ENCODE results near the gene MEIKIN. TPM values are rescaled to one million over a fixed set of nuclear protein-coding genes. Genes with fewer than 3 reads are reported as not detected.

MEIKIN gene
- total RNA-seq: 0.07 TPM in 1 of 2 replicates, not detected in the other

- DNase-seq (ENCODE audit: low read depth, low spot score): no peak
Observed at GRCh38 chr5:131945551-131946168, at the start of gene MEIKIN. TSS of gene MEIKIN (minus strand) at chr5:131945663. CDS start at chr5:131945505, 158 bp downstream.

GRCh38 chr5:131994533-131995226 is 49.2 kb upstream of the MEIKIN start:
- no peak for DNase-seq (ENCODE audit: low read depth, low spot score)

- DNase-seq (ENCODE audit: low read depth, low spot score): no peak
Observed at GRCh38 chr5:131994090-131994489, 48.6 kb upstream of the MEIKIN start.

- no peak for DNase-seq (ENCODE audit: low read depth, low spot score)
Observed at GRCh38 chr5:131993676-131994075, 48.2 kb upstream of the MEIKIN start.

- no peak for DNase-seq (ENCODE audit: low read depth, low spot score)
Observed at GRCh38 chr5:131992370-131992769, 46.9 kb upstream of the MEIKIN start.

GRCh38 chr5:131991593-131992324 is 46.3 kb upstream of the MEIKIN start:
- DNase-seq (ENCODE audit: low read depth, low spot score): no peak

GRCh38 chr5:131990716-131991115 is 45.3 kb upstream of the MEIKIN start:
- no peak for DNase-seq (ENCODE audit: low read depth, low spot score)

GRCh38 chr5:131988601-131989000 is 43.1 kb upstream of the MEIKIN start:
- no peak for DNase-seq (ENCODE audit: low read depth, low spot score)

GRCh38 chr5:131987251-131987650 is 41.8 kb upstream of the MEIKIN start:
- no peak for DNase-seq (ENCODE audit: low read depth, low spot score)

GRCh38 chr5:131986161-131986912 is 40.9 kb upstream of the MEIKIN start:
- DNase-seq (ENCODE audit: low read depth, low spot score): no peak

GRCh38 chr5:131984956-131985665 is 39.6 kb upstream of the MEIKIN start:
- no peak for DNase-seq (ENCODE audit: low read depth, low spot score)

GRCh38 chr5:131983244-131983771 is 37.8 kb upstream of the MEIKIN start:
- no peak for DNase-seq (ENCODE audit: low read depth, low spot score)

- DNase-seq (ENCODE audit: low read depth, low spot score): no peak
Observed at GRCh38 chr5:131981516-131981915, 36.1 kb upstream of the MEIKIN start.

GRCh38 chr5:131980696-131981095 is 35.2 kb upstream of the MEIKIN start:
- no peak for DNase-seq (ENCODE audit: low read depth, low spot score)

- DNase-seq (ENCODE audit: low read depth, low spot score): no peak
Observed at GRCh38 chr5:131979816-131980215, 34.4 kb upstream of the MEIKIN start.

- DNase-seq (ENCODE audit: low read depth, low spot score): no peak
Observed at GRCh38 chr5:131977212-131977604, 31.7 kb upstream of the MEIKIN start.

GRCh38 chr5:131976414-131977211 is 31.1 kb upstream of the MEIKIN start:
- DNase-seq (ENCODE audit: low read depth, low spot score): no peak

- DNase-seq (ENCODE audit: low read depth, low spot score): no peak
Observed at GRCh38 chr5:131974956-131975726, 29.7 kb upstream of the MEIKIN start.

GRCh38 chr5:131974622-131974955 is 29.1 kb upstream of the MEIKIN start:
- no peak for DNase-seq (ENCODE audit: low read depth, low spot score)

Data from pulmonary artery endothelial cell (primary cell).